Fibroblast of skin of scalp (primary cell): ENCODE data around the gene MAPKAPK3.

Source experiments
- DNase-seq: peaks from one replicate; pipeline ENCODE4 v3.0.0-alpha.2; 2013

The MAPKAPK3 gene

DNA sequence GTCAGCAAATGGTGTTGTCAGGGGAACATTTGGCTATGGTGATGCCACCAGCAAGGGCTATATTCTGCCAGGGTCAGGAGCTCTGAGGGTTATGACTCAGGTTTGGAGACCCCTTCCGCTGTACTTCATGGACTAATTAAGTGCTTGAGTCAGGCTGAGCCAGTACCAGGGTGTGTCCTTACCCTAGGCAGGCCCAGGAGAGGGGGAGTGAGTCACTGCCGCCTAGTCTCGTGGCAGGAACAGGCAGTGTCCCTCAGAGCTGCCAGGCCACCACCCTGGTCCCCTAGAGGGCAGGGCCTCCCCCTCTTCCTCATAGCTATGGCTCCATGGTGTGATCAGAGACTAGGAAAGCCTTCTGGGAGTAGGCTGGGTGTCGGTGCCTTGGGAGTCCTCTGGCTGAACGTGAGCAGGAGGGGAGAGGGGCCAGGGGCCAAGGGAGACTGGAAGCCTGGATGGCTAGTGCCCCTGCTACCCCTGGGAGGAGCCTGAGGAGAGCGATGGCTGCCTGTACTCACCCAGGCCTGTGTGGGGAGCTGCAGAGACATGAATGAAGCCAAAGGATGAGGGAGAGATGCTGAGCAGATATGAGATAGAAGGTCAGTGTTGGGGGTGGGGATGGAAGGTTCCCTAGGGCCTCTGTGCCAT is 10.6 kb downstream of the MAPKAPK3 start:
- peak; percentile 75 for DNase-seq

- no peak for DNase-seq
Observed at GRCh38 chr3:50628601-50629000, 11.7 kb downstream of the MAPKAPK3 start.

DNA sequence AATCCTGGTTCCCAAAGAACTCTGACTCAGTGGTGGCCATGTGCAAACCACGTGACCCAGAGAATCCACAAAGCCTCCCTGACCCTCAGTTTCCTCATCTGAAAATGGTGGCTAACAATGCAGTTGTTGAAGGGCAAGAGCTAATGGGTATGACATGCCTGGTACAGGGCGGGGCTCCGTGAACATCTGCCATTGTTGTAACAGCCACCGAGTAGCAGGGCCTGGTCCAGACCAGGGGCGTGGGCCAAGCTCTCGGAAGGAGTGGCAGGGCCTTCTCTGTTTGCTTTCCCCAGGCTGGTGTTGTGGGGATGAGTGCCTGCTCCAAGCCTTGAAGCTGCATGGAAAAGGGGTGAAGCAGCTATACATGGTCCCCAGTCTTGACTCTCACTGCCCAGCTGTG is 13.4 kb downstream of the MAPKAPK3 start:
- no peak for DNase-seq

DNA sequence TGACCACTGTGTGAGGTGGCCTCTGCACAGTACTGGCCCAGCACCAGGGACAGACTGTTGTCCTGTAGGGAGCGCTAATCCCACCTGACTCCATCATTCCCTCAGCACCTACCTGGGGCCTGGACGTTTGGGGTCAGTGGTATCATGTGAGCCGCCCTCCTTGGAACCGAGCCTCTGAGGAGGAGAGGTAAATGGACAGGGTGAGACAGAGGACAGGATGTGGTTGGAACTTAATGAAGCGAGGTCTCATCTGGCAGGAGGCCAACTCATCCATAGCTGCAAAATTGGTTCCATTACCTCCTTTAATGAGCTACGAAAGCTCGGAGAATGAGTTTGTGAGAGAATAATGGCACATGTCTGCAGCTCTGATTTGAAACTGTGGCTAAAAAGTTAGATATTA is 13.9 kb downstream of the MAPKAPK3 start:
- DNase-seq, result no peak

DNA sequence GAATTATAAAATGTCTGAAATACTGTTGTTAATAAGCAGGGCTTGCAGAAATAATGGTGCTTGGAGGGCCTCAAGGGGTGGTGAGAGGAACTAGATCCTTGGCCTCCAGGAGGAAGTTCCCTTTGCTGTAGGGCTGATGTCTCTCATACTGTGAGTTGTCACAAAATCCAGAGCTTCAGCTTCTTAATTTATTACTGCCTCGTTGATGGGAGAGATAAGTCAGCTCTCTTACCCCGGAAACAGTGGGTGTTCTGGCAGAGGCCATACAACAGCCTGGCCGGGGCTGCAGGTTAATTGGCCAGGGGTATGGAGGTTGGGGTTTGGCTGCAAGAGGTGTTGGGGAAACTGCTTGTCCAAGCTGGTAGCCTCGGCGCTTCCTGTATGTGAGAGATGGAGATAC is 15.5 kb downstream of the MAPKAPK3 start:
- no peak for DNase-seq

GRCh38 chr3:50633230-50633790 is 16.4 kb downstream of the MAPKAPK3 start:
- DNase-seq, result no peak

DNA sequence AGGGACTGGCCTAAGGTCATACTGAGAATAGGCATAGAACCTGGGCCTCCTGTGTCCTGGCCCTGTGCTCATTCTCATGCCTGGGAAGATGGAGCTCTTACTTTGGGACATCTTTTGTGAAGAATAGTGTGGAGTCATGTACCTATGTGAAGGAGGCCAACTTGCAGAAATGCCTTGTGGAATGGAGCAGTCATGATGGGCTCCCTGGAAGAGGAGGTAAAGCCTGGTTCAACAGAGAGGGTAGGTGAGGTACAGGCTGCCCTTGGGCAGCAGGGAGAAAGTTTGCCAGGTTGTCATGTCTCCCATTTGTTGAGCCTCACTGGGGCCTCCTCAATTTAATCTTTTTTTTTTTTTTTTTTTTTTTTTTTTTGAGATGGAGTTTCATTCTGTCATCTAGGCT is 18.1 kb downstream of the MAPKAPK3 start:
- DNase-seq, result no peak

GRCh38 chr3:50637011-50637410 is 20.1 kb downstream of the MAPKAPK3 start:
- DNase-seq, result no peak

DNA sequence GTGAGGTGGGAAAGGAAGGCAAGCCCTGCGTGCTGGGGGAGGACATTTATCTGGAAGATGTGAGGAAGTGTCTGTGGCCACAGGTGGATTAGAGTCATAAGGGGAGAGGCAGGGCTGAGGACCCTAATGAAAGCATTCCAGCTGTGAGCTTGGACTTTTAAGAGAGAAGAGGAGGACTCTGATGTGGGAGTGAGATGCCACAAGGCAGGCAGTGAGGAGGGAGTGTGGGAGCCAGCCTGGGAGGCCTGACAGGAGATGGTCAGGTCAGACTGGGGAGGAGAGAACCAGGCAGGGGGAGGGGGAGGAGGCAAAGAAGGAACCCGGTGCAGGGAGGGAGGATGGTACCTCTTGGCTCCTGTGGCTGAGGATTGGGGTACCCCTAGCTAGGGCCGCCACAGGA is 21.0 kb downstream of the MAPKAPK3 start:
- no peak for DNase-seq

DNA sequence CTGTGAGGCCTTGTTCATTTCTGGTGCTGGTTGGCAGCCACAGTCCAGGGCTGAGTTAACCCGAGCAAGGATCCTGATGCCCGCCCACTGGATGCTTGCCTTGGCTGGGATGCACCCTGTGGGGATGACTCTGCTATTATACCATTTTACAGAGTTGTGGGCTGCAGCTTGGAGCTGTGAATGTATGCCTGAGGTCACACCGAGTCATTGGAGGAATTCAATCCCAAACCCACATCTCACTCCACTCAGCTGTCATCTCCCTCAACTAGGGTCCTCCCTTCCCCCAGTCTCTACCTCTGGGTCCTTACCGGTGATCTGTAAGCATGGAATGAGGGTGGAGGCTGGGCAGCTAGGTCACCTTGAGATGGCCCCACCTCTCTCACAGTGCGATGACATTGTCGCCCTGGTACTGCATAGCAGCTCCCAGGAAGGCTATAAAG is 22.1 kb downstream of the MAPKAPK3 start:
- peak; percentile 74 for DNase-seq

DNA sequence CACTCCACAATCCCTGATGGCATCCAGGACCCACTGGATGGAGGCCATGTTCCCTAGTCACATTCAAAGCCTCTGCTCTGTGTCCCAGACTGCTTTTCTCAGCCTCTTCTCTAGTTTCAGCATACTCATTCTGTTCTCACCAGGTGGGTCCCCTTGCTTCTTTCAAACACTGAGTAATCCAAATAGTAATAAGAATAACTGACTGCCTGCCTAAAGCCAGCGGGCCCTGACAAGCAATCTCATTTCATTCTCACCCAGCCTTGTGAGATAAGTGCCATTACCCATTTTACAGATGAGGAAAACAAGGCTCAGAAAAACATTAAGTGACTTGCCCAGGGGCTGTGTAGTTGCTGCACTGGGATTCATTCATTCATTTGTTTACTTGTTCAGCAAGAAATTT is 25.4 kb downstream of the MAPKAPK3 start:
- no peak for DNase-seq

DNA sequence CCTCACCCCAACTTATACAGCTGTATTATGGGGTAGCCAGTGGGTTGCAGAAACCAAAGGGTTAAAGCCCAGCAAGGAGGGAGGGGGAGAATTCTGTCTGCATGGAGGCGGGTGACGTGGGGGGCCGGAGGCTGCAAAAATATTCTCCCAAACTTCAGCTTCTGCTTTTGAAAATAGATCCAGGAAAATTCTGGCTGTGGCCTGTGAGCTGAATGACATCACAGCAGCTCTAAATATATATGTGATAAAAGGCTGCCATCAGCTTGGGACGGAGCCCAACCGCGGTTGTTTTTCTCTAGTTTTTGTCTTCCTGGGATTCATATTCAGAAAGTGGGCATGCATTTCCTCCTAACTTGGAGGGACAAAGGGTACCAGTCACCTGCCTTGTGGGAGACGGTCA is 27.6 kb downstream of the MAPKAPK3 start:
- no peak for DNase-seq

DNA sequence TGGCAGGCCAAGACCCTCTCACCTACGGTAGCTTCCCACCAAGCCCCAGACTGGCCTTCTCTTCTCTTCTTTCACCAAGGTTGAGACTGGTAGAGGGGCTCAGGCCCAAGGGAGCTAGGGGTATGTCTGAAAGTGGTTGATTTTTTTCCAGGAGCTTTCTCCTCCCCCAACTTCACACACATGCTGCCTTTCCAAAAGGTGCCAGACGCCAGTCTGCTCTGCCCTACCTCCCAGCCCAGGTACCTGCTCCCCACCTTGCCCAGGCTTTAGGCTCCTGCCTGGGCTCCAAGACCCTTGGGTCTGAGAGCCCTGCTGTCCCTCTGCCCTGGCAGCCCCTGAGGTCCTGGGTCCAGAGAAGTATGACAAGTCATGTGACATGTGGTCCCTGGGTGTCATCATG is 28.4 kb downstream of the MAPKAPK3 start:
- no peak for DNase-seq

DNA sequence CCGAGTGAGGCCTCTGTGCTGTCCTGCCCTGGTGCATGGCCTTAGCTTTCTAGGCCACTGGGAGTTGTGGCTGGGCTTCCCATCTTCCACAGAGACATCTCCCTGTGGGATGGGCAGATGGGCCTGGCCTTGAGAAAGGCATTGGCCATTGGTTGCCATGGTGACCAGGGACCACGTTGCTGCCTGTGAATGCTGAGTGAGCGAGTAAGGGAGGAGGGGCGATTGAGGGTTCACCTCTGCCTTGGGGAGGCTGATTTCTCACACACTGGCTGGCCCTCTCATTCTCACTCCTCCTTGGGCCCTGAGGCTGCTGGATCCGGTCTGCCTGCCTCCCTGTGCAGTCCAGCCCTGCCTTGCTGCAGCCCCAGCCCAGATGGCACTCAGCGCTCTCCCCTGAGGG is 31.4 kb downstream of the MAPKAPK3 start:
- peak; percentile 17 for DNase-seq

- no peak for DNase-seq
Observed at GRCh38 chr3:50648944-50649343, 32.0 kb downstream of the MAPKAPK3 start.

- no peak for DNase-seq
Observed at GRCh38 chr3:50649451-50649931, 32.5 kb downstream of the MAPKAPK3 start.

DNA sequence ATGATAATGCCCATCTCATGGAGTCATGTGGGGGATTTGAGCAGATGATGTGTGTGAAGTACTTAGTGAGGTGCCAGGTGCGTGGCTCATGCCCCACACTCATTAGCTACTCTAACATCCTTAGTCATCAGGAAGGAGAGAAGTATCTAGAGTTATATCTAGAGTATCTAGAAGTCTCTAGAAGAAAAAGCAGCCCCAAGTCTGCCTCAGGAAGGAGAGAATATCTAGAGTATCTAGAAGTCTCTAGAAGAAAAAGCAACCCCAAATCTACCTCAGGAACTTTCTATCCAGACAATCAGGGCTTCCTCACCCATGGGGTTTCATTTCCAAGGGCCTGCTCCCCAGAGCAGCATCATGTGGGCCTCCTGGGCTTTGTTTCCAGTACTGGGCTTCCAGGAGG is 33.1 kb downstream of the MAPKAPK3 start:
- DNase-seq, result no peak

- no peak for DNase-seq
Observed at GRCh38 chr3:50651445-50651844, 34.5 kb downstream of the MAPKAPK3 start.

- no peak for DNase-seq
Observed at GRCh38 chr3:50651920-50652529, 35.1 kb downstream of the MAPKAPK3 start.

DNA sequence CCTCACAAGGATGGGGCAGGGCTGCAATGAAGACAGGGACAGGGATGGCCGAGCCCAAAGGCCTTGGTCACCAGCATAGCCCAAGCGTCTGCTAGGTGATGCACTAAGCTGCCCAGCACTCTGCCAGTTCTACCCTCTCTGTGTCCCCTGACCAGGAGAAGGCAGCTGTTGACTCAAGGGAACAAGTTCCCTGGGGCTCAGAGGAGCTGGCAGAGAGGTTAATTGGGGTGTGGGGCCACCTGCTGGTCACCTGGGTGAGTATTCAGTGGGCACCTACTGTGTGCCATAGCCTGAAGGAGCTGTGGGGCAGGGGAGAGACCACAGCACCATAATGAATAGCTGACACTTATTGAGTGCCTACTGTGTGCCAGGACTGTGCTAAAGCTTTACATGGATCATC is 35.8 kb downstream of the MAPKAPK3 start:
- DNase-seq, result no peak

GRCh38 chr3:50653937-50654595 is 37.1 kb downstream of the MAPKAPK3 start:
- no peak for DNase-seq

DNA sequence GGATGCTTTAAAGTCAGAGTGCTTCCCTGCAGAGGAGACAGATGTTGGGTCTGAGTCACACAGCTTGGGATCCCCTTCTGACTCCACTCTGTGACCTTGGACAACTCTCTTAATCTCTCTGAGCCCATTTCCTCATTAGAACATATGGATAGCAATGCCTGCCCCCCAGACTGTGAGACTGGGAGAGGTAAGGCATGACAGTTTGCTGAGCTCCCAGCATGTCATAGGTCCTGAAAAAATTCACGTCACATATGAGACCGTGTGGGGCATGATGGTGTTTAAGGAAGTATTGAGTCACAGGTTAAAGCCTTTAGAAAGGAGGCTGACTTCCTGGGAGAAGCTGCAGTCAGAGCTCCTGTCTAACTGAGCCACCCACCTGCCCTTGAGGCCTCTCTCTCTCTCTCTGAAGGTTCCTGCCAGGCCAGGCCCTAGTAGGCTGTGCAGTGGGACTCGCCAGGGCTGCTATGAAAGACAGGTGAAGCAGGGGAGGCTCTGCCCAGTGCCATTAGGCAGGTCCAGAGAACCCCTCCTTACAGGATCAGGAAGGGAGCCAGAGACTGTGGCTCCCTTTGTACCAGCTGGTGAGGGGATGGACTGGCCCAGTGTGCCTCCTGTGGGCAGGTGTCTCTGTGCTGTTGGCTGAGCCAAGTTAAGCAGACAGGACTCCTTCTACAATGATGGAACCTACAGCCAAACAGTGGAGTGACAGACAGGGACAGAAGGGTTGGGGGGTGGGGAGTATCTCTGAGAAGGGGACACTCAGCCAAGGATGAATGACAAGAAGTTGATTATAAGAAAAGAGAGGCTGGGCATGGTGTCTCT is 38.3 kb downstream of the MAPKAPK3 start:
- no peak for DNase-seq
